H1 (cell line): ENCODE results near the gene GMCL2. TPM values are rescaled to one million over a fixed set of nuclear protein-coding genes. Genes with fewer than 3 reads are reported as not detected.

Experiments
- CTCF ChIA-PET: fragments of 300-600 bp; sonication (Branson Sonifier 250); formaldehyde crosslinking; loops from one replicate; lab custom pipeline; 2021; ENCODE audit not compliant: partially characterized antibody; lab: Charles Lee
- POLR2A ChIA-PET: fragments of 300-600 bp; sonication (Branson Sonifier 250); formaldehyde crosslinking; loops from one replicate; lab custom pipeline; 2021; ENCODE audit warnings: inconsistent platforms; ENCODE audit not compliant: partially characterized antibody; lab: Charles Lee
- DNase-seq, 2 experiments: peaks; one replicate each; pipeline versions ENCODE4 v3.0.0 to v3.0.0-alpha.2; 2010 to 2022; ENCODE audit warnings: low spot score in 2 of 2, low read depth in 1 of 2, mixed read lengths in 1 of 2
- FAIRE-seq: peaks from 2 replicates; lab custom pipeline; 2011; peaks lifted over from hg19 to GRCh38; lab: Jason Lieb, UNC
- H2AFZ ChIP-seq: 2 replicates; pipeline ENCODE4 v1.8.1; 2012; ENCODE audit warnings: low read length, inconsistent platforms
- H2AK5ac ChIP-seq: 2 replicates; pipeline ENCODE4 v1.6.1; 2013; ENCODE audit warnings: low read depth, low read length
- H2BK120ac ChIP-seq: replicated peaks from 2 replicates; pipeline ENCODE3; 2013; ENCODE audit warnings: low read depth, low read length, inconsistent platforms
- H2BK12ac ChIP-seq: 2 replicates; pipeline ENCODE4 v1.6.1; 2013; ENCODE audit warnings: low read depth, low read length
- H2BK15ac ChIP-seq: 2 replicates; pipeline ENCODE4 v1.6.1; 2013; ENCODE audit warnings: low read length
- H2BK20ac ChIP-seq: 2 replicates; pipeline ENCODE4 v1.6.1; 2013; ENCODE audit warnings: low read length
- H2BK5ac ChIP-seq: 2 replicates; pipeline ENCODE4 v1.6.1; 2013; ENCODE audit warnings: low read depth, low read length
- H3K14ac ChIP-seq: 2 replicates; pipeline ENCODE4 v1.6.1; 2013; ENCODE audit warnings: inconsistent platforms; ENCODE audit not compliant: insufficient read length
- H3K18ac ChIP-seq: 2 replicates; pipeline ENCODE4 v1.6.1; 2013; ENCODE audit warnings: low read length; ENCODE audit errors: extremely low read depth
- H3K23ac ChIP-seq: 2 replicates; pipeline ENCODE4 v1.6.1; 2013; ENCODE audit warnings: inconsistent platforms; ENCODE audit not compliant: insufficient read length
- H3K23me2 ChIP-seq: 2 replicates; pipeline ENCODE4 v1.6.1; 2013; ENCODE audit warnings: low read depth, low read length
- H3K27ac ChIP-seq: 2 replicates; pipeline ENCODE4 v1.6.1; 2011; ENCODE audit warnings: low read depth, low read length, inconsistent platforms
- H3K27me3 ChIP-seq, 4 experiments: replicated peaks in 1 of 4; 1 replicate in 1 of 4; 2 replicates in 3 of 4; pipeline versions ENCODE4 v1.6.1 to v1.8.1; 2011 to 2013; ENCODE audit warnings: low read length in 3 of 4, mild to moderate bottlenecking in 3 of 4, inconsistent platforms in 2 of 4, mixed read lengths in 2 of 4, moderate library complexity in 1 of 4; ENCODE audit not compliant: control insufficient read depth in 3 of 4, insufficient read depth in 3 of 4; ENCODE audit errors: extremely low read depth in 1 of 4
- H3K36me3 ChIP-seq, 4 experiments: 2 replicates each; pipeline versions ENCODE4 v1.6.1 to v1.8.1; 2011 to 2013; ENCODE audit warnings: mild to moderate bottlenecking in 4 of 4, low read length in 3 of 4, moderate library complexity in 2 of 4, control low read depth in 1 of 4, inconsistent platforms in 1 of 4; ENCODE audit not compliant: insufficient read depth in 4 of 4, control insufficient read depth in 2 of 4
- H3K4ac ChIP-seq: replicated peaks from 2 replicates; pipeline ENCODE3; 2013; ENCODE audit warnings: low read length, low read depth, mixed read lengths, inconsistent platforms; ENCODE audit not compliant: insufficient read length
- H3K4me1 ChIP-seq, 4 experiments: replicated peaks in 1 of 4; 1 replicate in 1 of 4; 2 replicates in 3 of 4; pipeline versions ENCODE4 v1.6.1 to v1.8.1; 2011 to 2013; ENCODE audit warnings: low read length in 3 of 4, inconsistent platforms in 2 of 4, mixed read lengths in 1 of 4; ENCODE audit not compliant: insufficient read depth in 4 of 4, control insufficient read depth in 3 of 4
- H3K4me2 ChIP-seq, 2 experiments: 2 replicates each; pipeline versions ENCODE4 v1.6.1 to v1.8.1; 2011 to 2013; ENCODE audit warnings: low read depth in 2 of 2, low read length in 2 of 2, control low read depth in 1 of 2, inconsistent platforms in 1 of 2, mild to moderate bottlenecking in 1 of 2; ENCODE audit not compliant: insufficient read depth in 1 of 2
- H3K4me3 ChIP-seq, 4 experiments: fragments of 200-600, 300-600 bp in 1 of 4; sonication (generic), shearing (Covaris generic), sonication (Bioruptor Twin) in 1 of 4; 2 replicates each; pipeline versions ENCODE4 v1.5.1 to v1.8.1; 2011 to 2016; ENCODE audit warnings: low read length in 4 of 4, low read depth in 3 of 4, control low read depth in 2 of 4, inconsistent platforms in 2 of 4, mild to moderate bottlenecking in 2 of 4, mixed read lengths in 1 of 4, moderate library complexity in 1 of 4; ENCODE audit not compliant: insufficient read depth in 2 of 4; ENCODE audit errors: extremely low read depth in 1 of 4
- H3K56ac ChIP-seq: replicated peaks from 2 replicates; pipeline ENCODE3; 2013; ENCODE audit warnings: low read depth, mild to moderate bottlenecking, mixed read lengths, low read length, inconsistent platforms; ENCODE audit not compliant: insufficient read length
- H3K79me1 ChIP-seq: 2 replicates; pipeline ENCODE4 v1.6.1; 2013; ENCODE audit warnings: low read depth, low read length, control low read depth
- H3K79me2 ChIP-seq, 2 experiments: 2 replicates each; pipeline versions ENCODE4 v1.6.1 to v1.8.1; 2012 to 2013; ENCODE audit warnings: low read length in 2 of 2, mild to moderate bottlenecking in 2 of 2, inconsistent platforms in 1 of 2; ENCODE audit not compliant: insufficient read depth in 2 of 2, control insufficient read depth in 1 of 2
- H3K9ac ChIP-seq, 4 experiments: replicated peaks in 1 of 4; 1 replicate in 1 of 4; 2 replicates in 3 of 4; pipeline versions ENCODE4 v1.6.1 to v1.8.1; 2011 to 2013; ENCODE audit warnings: low read depth in 3 of 4, low read length in 3 of 4, control low read depth in 2 of 4, mild to moderate bottlenecking in 2 of 4, moderate library complexity in 2 of 4, inconsistent platforms in 1 of 4; ENCODE audit errors: extremely low read depth in 1 of 4
- H3K9me3 ChIP-seq, 2 experiments: 2 replicates each; pipeline versions ENCODE4 v1.6.1 to v1.8.1; 2012 to 2013; ENCODE audit warnings: mild to moderate bottlenecking in 2 of 2, moderate library complexity in 2 of 2, control low read depth in 1 of 2, inconsistent platforms in 1 of 2, low read depth in 1 of 2, low read length in 1 of 2, mixed read lengths in 1 of 2; ENCODE audit not compliant: insufficient read depth in 2 of 2
- H4K20me1 ChIP-seq, 2 experiments: replicated peaks in 1 of 2; 2 replicates each; pipeline versions ENCODE3 to v1.8.1; 2011 to 2013; ENCODE audit warnings: inconsistent platforms in 2 of 2, low read length in 2 of 2, mild to moderate bottlenecking in 1 of 2; ENCODE audit not compliant: insufficient read depth in 2 of 2, control insufficient read depth in 1 of 2
- H4K5ac ChIP-seq: 2 replicates; pipeline ENCODE4 v1.6.1; 2013; ENCODE audit warnings: low read length, low read depth, mixed read lengths, inconsistent platforms; ENCODE audit not compliant: insufficient read length
- H4K8ac ChIP-seq: 2 replicates; pipeline ENCODE4 v1.8.0; 2013; ENCODE audit warnings: mild to moderate bottlenecking, moderate library complexity, low read length, inconsistent platforms; ENCODE audit not compliant: insufficient read depth; ENCODE audit errors: extremely low read depth
- H4K91ac ChIP-seq: replicated peaks from 2 replicates; pipeline ENCODE3; 2013; ENCODE audit warnings: low read length, mixed read lengths, inconsistent platforms; ENCODE audit not compliant: insufficient read length
- EGR1 ChIP-seq: IDR thresholded peaks from 2 replicates; pipeline ENCODE4 v1.6.1; 2011; ENCODE audit warnings: low read depth, low read length, borderline replicate concordance
- EZH2 ChIP-seq: fragments of 200-600 bp; sonication (generic); IDR thresholded peaks from 2 replicates; pipeline ENCODE4 v1.7.1; 2012; ENCODE audit warnings: low read depth, mild to moderate bottlenecking, moderate library complexity, low read length, inconsistent platforms; ENCODE audit not compliant: severe bottlenecking
- HDAC2 ChIP-seq, 2 experiments: fragments of 300-600 bp in 1 of 2; sonication (generic) in 1 of 2; IDR thresholded peaks; 2 replicates each; pipeline ENCODE4 v1.6.1; 2011 to 2012; ENCODE audit warnings: low read depth in 2 of 2, low read length in 2 of 2, mild to moderate bottlenecking in 2 of 2, moderate library complexity in 2 of 2, borderline replicate concordance in 1 of 2, inconsistent platforms in 1 of 2
- RXRA ChIP-seq: IDR thresholded peaks from 2 replicates; pipeline ENCODE4 v1.6.1; 2011; ENCODE audit warnings: low read depth, mild to moderate bottlenecking, low read length, moderate library complexity; ENCODE audit not compliant: insufficient read depth
- TBP ChIP-seq: IDR thresholded peaks from 2 replicates; pipeline ENCODE4 v1.6.1; 2011; ENCODE audit warnings: low read depth, low read length, improper control_type of control experiment
- WGBS, 2 experiments: shearing (Covaris generic) in 1 of 2; methylation state at CpG; one replicate each; pipeline versions ENCODE4 v1.1.6 to v1.1.7; 2013 to 2015; ENCODE audit warnings: low lambda C conversion rate in 2 of 2, mixed read lengths in 2 of 2, inconsistent platforms in 1 of 2, low coverage in 1 of 2, missing lambda C conversion rate in 1 of 2; ENCODE audit not compliant: insufficient replicate concordance in 2 of 2, insufficient coverage in 1 of 2, insufficient read length in 1 of 2; ENCODE audit errors: extremely low coverage in 1 of 2, missing lambda C conversion rate in 1 of 2; 5-methylcytosine and 5-hydroxymethylcytosine counted together
- long read RNA-seq, 2 experiments: library from RNA in 1 of 2; library from capped mRNA in 1 of 2; stranded (forward); transcript quantifications; one replicate each; pipeline ENCODE4 v2.0.0, GENCODE V29; 2021; ENCODE audit warnings: inconsistent platforms in 1 of 2
- polyA minus RNA-seq, 3 experiments: library from RNA; depleted of rRNA, polyadenylated mRNA; stranded (reverse); fragments of >200 nt; gene quantifications; 1 replicate in 2 of 3; 2 replicates in 1 of 3; pipeline ENCODE4 v1.2.3, GENCODE V29; 2011
- polyA plus RNA-seq, 7 experiments: library from polyadenylated mRNA; depleted of rRNA in 3 of 7; stranded (reverse) in 5 of 7; unstranded in 2 of 7; fragments of >200 nt in 5 of 7; fragments of 200-250 nt in 2 of 7; gene quantifications; 1 replicate in 5 of 7; 2 replicates in 1 of 7; 4 replicates in 1 of 7; pipeline versions ENCODE4 v1.2.1 to v1.2.3, GENCODE V29; 2011 to 2013; ENCODE audit warnings: missing spikeins in 2 of 7, mixed read lengths in 2 of 7
- total RNA-seq: library from RNA; stranded (reverse); fragmentation: NEBNext Ultra II Directional; extraction: Animal tissue kit (Norgen Biotek cat#: 25700); gene quantifications from 2 replicates; pipeline ENCODE4 v1.2.1, GENCODE V29; 2021

GMCL2 gene
- total RNA-seq = 0.13 TPM in 1 of 2 replicates, not detected in the other
- polyA plus RNA-seq (2011; rRNA removed) = not detected in 2 replicates
- polyA plus RNA-seq (2011; cell fraction: cytosol; rRNA removed) = not detected
- polyA plus RNA-seq (2011; cell fraction: nucleus; rRNA removed) = 0.06 TPM
- not detected in 4 replicates for polyA plus RNA-seq (2012, experiment 1 of 2)
- polyA plus RNA-seq (2012, experiment 2 of 2) = not detected
- not detected for polyA plus RNA-seq (2013, experiment 1 of 2)
- not detected for polyA plus RNA-seq (2013, experiment 2 of 2)
- not detected in 2 replicates for polyA minus RNA-seq (2011; rRNA and poly(A)+ RNA removed)
- polyA minus RNA-seq (2011; cell fraction: cytosol; rRNA and poly(A)+ RNA removed) = not detected
- not detected for polyA minus RNA-seq (2011; cell fraction: nucleus; rRNA and poly(A)+ RNA removed)
- long read RNA-seq, experiment 1 = 0 reads
- long read RNA-seq, experiment 2 = 0 reads

DNA sequence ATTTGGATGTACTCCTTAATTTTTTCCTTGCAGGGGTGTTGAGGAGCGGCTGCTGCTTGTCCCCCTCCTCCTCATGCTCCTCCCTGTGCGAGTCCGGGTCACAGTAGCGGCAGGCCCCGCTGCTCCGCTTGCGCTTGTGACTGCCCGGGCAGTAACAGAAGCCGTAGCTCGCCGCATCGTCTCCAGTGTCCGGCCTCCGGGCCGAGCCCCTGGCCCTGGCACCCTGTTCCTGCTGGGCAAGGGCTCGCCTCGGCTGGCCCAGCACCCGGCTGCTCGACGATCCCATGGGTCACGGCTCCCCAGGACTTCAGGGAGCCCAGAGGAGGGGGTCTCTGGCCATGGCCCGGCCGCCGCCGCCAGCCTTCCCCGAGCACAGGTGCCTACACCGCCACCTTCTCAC, at the start of gene GMCL2:
Gene GMCL2 (minus strand): TSS at position 358 of the 400 bp plus-strand sequence. CDS start 72 bp downstream, at position 286.
- Histone ChIP-seq H4K91ac (no peak within 1 kb of the TSS), H3K4ac (no peak within 1 kb of the TSS), H3K79me1 (no peaks in the 10 kb centered on the region), H3K23me2 (no peaks in the 10 kb centered on the region), H3K4me1 (peaks cover 2 to 8% (median 5%) of the 10 kb centered on the region in 4 experiments; a peak in 5 of 7 replicates), H4K20me1 (no peaks in the 10 kb centered on the region), H3K23ac (no peak within 1 kb of the TSS), H2BK15ac (no peak within 1 kb of the TSS), H3K9ac (no peak within 1 kb of the TSS), H3K14ac (no peak within 1 kb of the TSS), H2BK20ac (no peak within 1 kb of the TSS), H4K5ac (no peak within 1 kb of the TSS), H2BK5ac (no peak within 1 kb of the TSS), H2BK12ac (0 out of 2 replicates have a peak within 1 kb of the TSS, but pooled peaks have one; percentile 27), H3K9me3 (peaks cover 0 to 4% of the 10 kb centered on the region in 2 experiments; a peak in 1 of 4 replicates), H3K4me2 (no peak within 1 kb of the TSS), H3K27me3 (no peaks in the 10 kb centered on the region), H2BK120ac (no peak within 1 kb of the TSS), H3K79me2 (no peaks in the 10 kb centered on the region), H2AFZ (no peak within 1 kb of the TSS; the same call in 1 of the 2 replicates), H4K8ac (no peak within 1 kb of the TSS), H3K18ac (no peak within 1 kb of the TSS; the same call in 1 of the 2 replicates), H3K27ac (no peak within 1 kb of the TSS), H3K4me3 (no peak within 1 kb of the TSS), H2AK5ac (no peak within 1 kb of the TSS), H3K36me3 (no peaks in the 10 kb centered on the region), H3K56ac (no peak within 1 kb of the TSS)
- no peak for FAIRE-seq
- TF ChIP-seq EGR1 (no peak), TBP (no peak), EZH2 (no peak), HDAC2 (IDR thresholded peaks at IDR 0.05; ENCODE audit: borderline replicate concordance in 1 of 2, low read depth in 2 of 2, low read length in 2 of 2) (no peak), RXRA (no peak)
- ChIA-PET POLR2A (interaction anchor here (1.0 to 38.5 kb wide), 3 partner anchors 10 to 41 kb away, joined by 3 to 985 read pairs (median 5); partner anchors contain the start of gene HNRNPAB), CTCF (interaction anchor here (1.1 to 1.2 kb wide), 2 partner anchors 14 to 111 kb away, joined by 3 read pairs; no protein-coding TSS in a partner anchor)
- no peak for DNase-seq
- 88% methylated on average over 21 of the region's 27 CpGs; no CpG with 5 or more reads in 1 of the 2 experiments for WGBS, 2 experiments
